GM19193 (cell line): ENCODE data around the gene BORCS6.

ENCODE experiments used
- POLR2A ChIP-seq: IDR thresholded peaks from 4 replicates; pipeline ENCODE4 v1.6.1; 2011; ENCODE audit not compliant: insufficient read depth, insufficient read length; ENCODE audit errors: extremely low read depth

BORCS6 gene

DNA sequence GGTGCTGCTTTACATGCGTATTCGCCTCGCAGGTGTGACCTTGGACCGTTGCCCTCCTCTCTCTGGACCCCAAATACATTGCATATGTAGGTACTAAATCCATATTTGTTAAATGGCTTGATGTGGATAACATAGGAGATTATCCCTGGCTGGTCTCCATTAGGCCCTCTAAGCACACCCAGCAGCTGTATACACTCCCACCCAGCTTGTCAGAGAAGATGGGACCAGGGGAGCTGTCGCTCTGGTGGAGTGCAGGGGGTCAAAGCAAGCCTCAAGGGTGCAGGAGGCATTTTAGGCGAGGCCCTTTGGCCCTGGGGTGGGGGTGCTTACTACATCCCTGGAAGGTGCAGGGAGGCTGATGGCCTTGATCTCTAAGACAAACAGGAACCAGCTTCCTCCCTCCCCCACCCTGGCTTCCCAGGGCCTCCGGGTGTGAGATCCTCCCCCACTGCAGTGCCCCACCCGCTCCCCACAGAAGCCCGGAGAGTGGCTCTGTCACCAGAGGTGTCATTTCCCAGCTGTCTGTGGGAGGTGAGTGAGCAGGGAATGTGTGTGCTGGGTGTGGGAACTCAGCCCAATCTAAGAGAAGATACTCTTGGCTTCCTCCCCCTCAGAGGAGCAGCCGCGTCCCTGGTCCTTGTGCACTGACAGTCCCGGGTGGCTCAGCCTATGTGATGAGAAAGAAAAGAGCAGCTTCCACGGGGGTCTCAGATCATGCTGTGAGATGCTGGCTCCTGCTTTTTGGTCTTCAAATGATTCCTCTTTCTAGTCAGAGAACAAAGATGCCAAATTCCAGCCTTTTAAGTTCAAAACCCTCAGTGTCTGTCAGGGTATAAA is 25.8 kb downstream of the BORCS6 start:
- no peak for TF ChIP-seq POLR2A

- no peak for TF ChIP-seq POLR2A
These were observed 26.7 kb downstream of the BORCS6 start for GRCh38 chr17:8162997-8163977.

DNA sequence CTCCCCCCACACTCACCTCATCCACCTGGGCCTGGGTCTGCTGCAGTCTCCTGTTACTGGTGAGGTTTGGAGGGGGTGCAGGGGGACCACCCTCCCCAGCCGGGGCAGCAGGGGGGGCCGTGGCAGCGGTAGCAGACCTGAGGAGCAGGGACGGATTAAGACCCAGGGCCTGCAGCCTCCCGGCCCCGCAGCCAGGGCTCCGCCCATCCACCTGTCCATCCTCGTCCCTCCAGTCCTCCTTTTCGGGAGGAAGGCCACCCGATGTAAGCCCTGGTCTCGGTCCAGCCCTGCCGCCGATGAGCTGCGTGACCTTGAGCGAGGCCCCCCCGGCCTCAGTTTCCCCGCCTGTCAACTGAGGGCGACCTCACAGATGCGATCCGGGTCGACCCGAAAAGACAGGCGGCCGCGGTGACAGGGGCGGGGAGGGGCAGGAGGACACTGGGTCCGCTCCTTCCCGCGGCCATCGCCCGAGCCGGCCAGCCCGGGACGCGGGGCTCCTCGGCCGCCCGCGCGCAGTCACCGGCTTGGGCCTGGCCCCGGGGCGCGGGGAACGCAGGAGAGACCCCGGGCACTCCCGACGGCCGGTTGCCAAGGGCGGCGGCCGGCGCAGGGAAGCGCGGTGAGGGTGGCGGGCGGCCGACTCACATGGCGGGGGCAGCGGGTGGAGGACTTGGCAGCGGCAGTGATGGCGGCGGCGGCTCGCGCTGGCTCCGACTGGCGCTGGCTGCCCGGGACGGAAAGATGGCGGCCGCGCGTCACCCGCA is 27.6 kb downstream of the BORCS6 start, which contains the start of gene VAMP2:
TSS of gene VAMP2 (minus strand) at position 716 of the 764 bp plus-strand sequence. CDS start at position 647, 69 bp downstream.
- peak; percentile 76 for TF ChIP-seq POLR2A

- no peak for TF ChIP-seq POLR2A
These were observed 28.4 kb downstream of the BORCS6 start for GRCh38 chr17:8161289-8162232.

GRCh38 chr17:8160741-8161221 is 29.2 kb downstream of the BORCS6 start:
- TF ChIP-seq POLR2A = no peak

DNA sequence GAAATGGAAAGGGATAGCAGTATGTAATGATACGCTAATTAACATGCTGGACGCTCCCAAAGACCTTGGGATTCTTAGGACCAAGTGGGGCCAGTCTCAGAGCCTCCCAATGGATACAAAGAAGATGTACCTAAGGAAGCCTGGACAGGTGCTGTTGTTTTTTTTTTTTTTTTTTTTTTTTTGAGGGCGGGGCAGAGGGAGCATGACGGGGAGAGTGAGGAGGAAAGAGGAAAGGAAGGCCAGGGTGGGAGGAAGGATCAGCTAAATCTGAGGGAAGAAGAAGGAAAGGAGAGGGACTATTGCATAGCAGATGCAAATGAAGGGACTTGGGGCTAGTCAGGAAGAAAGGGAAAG is 29.8 kb downstream of the BORCS6 start:
- no peak for TF ChIP-seq POLR2A

- TF ChIP-seq POLR2A = no peak
These were observed 30.3 kb downstream of the BORCS6 start for GRCh38 chr17:8159459-8160223.

GRCh38 chr17:8159032-8159400 is 31.0 kb downstream of the BORCS6 start:
- TF ChIP-seq POLR2A = no peak

DNA sequence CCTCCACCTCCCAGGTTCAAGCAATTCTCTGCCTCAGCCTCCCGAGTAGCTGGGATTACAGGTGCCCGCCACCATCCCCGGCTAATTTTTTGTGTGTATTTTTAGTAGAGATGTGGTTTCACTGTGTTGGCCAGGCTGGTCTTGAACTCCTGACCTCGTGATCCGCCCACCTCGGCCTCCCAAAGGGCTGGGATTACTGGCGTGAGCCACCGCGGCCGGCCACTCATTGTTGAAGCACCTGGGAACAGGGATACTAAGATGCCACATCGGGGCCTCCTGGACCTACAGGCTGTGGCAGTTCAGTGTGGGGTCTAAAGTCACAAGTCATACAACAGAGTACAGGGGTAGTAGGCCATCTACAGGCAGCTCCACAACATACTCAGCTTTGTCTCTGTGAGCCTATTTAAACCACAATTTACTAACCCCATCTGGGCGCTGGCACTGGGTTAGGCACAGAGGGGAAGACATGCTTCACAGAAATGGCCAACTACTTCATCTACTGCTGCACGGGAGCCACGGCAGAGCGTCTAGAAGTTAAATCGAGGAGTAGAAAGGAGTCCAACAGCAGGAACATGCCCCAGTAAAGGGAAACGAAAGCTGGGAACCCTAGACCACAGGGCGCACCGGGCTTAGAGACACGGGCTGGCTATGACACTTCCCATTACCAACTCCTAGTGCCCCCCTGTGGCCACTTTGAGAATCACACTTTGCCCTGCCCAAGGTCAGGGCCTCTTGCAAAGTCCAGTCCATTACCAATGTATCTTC is 31.5 kb downstream of the BORCS6 start:
- peak; percentile 36 for TF ChIP-seq POLR2A

DNA sequence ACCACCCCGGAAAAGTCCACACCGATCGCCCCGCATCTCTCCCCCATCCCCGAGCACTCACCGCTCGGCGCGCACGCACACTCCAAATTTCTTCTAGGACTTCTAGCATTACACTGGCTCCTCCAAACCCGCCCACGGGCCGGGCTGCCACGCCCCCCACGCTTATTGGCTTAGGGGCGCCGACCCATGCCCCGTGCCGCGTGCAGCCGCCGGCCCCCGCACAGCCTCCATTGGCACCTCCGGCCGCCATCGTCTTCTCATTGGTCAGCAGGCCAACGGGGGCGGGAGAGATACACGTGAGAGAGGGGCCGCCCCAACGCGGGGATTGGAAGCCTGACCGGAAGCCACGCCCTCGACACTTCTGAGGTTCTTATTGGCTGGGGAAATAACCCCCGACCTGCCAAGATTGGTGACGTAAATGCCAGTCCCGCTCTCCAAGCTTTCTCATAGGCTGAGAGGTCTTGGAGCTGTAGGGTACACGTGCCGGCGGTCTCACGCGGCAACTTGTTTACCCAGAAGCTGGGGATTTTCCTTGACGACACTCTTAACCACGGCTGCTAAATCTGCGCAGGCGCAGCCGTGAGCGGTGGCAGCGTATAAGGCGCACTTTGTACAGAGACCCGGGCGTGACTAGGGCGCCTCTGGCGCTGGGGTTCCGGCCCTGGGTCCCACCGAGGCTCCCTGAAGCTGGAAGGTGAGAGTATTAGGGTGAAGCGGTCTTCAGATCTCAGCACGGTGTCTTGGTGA is 33.6 kb downstream of the BORCS6 start:
- peak; percentile 78 for TF ChIP-seq POLR2A

DNA sequence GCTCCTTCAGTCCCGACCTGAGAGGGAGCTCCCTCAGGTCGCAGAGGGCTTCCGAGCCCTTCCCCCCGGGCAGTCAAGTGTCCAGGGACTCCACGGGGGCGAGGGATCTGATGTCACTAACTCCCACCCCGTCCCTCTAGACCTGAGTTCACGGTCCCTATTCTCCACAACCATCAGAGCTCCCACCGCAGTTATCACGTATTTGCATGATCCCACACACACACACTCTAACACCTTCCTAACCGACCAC is 34.1 kb downstream of the BORCS6 start:
- no peak for TF ChIP-seq POLR2A
